ENCODE data around the gene COL27A1.
A peak's percentile ranks its signal among the peaks of the same experiment; 100 is the strongest.

The COL27A1 gene

DNA sequence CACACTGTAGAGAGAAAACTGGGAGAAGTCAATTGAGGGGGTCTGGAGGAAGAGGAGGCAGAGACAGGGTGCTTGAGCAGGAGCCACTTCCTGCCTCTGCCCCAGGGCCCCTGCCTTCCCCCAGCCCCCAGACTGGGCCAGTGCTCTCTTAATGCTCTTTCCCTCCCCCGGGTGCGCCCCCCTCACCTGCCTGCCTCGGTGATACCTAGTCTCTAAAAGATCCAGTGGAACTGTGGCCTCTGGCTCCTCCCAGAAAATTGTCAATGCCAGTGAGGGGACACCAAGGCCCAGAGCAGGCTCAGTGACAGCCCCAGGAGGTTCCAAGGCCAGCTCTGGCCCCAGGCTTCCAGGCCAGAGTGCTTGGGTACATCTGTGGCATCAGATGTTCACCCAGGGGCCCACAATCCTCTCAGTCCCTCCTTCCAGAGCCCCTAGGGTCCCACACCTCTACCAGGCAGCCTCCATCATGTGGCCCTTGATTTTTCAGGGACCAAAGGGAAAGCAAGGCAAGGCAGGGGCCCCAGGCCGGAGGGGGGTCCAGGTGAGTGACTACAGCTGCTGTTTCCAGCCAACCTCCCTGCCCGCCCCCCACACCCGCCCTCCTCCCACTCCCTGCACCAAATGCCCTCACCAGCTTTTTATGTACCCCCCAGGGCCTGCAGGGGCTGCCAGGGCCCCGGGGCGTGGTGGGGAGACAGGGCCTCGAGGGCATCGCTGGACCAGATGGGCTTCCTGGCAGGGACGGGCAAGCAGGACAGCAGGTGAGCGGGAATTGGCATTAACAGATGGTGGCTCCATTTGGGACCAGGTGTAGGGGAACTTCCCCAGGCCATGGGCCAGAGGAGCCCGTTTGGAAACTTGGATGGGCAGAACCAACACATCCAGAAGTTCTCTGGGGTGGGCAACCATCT is 134.5 kb downstream of the COL27A1 start:
- DNase-seq, result no peak

DNA sequence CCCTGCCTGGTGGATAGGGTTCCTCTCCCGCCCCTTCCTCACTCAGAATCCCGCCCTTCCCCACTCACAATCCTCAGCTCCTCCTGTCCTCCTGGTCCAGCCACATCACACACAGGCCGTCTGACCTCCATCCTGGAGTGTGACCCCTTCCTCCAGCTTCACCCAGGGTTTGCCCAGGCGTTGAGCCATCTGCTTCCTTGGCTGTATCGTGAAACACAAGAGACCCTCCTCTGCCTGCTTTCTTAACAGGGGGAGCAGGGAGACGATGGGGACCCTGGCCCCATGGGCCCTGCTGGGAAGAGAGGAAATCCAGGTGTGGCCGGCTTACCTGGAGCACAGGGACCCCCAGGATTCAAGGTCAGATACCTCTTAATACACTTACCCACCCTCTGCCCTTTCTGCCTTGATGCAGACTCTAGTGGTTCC is 135.2 kb downstream of the COL27A1 start:
- DNase-seq, result no peak

DNA sequence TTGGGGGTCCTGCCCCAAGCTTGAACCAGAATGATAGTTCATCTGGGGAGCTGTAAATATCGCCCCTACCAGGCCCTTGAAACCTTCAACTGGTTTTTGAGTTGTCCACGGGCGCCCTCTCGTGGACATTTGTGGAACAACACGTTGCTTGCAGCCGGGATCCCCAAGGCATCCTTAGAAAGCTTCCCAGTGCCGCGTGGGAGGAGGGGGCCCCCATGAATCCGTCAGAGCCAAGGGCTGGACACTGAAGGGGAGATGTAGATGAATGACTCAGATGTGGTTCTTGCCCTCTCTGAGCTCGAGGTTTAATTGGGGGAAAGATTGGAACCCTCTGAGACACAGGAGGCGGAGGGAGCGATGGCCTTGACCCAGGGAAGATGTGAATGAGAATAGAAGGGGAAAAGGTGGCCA is 135.7 kb downstream of the COL27A1 start:
- peak; percentile 83 to 85 for DNase-seq

DNA sequence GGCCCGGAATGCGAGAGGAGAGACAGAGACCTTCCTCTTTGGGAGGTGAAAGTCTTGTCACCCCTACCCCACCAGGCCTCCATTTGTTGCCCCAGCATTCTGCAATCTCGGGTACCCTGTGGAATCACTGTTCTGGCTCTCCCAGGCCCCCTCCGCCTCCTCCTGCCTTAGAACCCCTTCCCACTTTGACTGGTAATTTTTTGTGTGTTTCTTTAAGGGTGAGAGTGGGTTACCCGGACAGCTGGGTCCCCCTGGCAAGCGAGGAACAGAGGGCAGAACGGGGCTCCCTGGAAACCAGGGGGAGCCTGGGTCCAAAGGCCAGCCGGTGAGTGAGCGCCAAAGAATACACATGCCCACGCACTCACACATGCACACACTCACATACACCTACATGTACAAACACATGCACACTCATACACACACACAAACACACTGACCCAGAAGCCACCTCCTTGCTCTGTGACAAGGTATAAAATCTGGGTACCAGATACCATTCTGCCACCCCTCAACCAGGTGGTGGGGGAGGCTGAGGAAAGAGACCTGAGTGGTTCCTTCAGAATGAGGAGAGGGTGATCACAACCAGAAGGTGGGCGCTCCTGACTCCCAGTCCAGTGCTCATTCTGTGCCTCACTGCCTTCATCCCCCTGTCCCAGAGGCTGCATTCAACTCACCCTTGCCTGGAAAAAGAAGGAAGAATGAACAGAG is 136.7 kb downstream of the COL27A1 start:
- no peak for DNase-seq

DNA sequence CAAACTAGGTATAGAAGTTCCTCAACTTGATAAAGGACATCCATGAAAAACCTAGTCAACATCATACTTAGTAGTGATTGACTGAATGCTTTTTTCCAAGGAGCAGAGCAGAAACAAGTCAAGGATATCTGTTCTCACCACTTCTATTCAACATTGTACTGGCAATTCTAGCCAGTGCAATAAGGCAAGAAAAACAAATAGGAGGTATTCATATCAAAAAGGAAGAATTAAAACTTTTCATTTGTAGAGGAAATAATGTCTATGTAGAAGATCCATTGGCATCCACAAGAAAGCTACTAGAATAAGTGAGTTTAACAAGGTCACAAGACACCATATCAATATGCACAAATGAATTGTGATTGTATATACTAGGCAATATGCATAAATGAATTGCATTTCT is 139.3 kb downstream of the COL27A1 start:
- no peak for DNase-seq

DNA sequence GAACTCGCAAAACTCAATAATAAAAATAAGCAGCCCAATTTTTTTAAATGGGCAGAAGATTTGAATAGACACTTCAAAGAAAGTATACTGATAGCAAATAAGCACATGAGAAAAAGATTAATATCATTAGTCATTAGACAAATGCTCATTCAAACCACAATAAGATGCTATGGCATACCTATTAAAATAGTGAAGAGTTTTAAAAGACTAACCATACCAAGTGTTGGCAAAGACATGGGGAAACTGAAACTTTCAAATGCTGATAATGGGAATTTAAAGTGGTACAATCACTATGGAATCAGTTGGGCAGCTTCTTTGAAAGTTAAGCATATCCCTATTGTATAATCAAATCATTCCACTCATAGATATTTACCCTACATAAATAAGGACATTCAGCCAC is 141.0 kb downstream of the COL27A1 start:
- DNase-seq, result no peak

DNA sequence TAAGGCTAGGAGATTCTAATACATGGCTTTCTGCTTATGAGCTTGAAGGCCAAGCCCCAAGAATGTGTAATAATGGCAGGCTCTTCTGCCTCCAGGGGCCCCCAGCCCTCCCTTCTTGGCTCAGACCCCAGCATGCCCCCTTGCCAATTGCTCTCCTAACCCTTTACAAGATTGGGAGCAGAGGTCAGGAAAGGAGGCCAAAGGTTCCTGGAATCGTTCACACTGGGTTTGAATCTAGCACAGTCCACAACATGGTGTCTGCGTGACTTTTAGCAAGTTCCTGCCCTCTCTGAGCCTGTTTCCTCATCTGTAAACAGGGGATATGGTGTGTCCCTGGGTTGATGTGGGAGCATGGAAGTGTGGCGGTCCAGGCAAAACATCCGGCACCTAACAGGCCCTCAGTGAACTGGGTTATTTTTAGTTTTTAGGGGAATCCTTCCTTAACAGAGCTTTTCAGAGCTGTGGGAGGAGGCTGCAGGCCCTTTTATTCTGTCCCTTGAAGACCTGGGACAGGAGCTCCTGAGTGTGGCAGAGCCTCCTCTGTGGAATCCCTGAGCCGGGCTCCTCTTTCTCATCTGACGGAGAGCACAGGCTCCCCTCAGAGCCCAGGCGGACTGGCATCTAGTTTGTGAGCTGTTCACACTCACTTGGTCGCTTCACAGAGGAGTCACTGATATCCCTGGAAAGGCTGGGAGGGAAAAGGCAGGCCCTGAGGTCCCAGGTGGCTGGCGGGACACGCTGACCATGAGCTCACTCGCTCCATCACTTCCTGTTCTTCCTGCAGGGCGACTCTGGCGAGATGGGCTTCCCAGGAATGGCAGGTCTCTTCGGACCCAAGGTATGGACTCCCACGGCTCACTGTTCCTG is 144.2 kb downstream of the COL27A1 start:
- DNase-seq, result peak in 1 of 2 experiments; percentile 11

DNA sequence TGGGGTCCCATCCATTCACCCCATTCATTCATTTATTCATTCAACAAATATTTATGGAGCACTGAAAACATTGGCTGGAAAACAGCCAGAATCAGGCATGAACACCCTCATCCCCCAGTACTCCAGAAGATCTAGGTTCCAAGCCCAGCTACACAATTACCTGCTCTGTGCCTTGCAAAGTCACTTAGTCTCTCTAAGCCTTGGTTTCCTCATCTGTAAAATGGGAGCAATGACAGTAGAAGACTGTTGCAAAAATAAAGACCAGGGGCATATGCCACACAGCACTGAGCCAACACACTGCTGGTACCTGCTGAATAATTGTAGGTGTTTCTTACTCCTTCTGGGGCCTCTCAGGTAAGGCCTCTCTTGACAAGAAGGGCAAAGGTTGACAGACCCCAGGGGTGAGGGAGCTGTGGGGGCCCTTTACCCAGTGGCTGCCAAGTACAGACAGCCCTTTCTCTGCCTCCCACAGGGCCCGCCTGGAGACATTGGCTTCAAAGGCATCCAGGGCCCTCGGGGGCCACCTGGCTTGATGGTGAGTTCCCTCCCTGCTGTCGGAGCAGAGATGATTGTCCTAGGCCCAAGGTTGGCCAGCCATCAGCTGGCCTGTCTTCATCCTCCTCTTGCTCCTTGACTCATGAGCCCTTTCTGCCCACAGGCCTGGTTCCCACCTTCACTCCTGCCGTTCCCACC is 145.0 kb downstream of the COL27A1 start:
- peak; percentile 11 to 14 for DNase-seq

DNA sequence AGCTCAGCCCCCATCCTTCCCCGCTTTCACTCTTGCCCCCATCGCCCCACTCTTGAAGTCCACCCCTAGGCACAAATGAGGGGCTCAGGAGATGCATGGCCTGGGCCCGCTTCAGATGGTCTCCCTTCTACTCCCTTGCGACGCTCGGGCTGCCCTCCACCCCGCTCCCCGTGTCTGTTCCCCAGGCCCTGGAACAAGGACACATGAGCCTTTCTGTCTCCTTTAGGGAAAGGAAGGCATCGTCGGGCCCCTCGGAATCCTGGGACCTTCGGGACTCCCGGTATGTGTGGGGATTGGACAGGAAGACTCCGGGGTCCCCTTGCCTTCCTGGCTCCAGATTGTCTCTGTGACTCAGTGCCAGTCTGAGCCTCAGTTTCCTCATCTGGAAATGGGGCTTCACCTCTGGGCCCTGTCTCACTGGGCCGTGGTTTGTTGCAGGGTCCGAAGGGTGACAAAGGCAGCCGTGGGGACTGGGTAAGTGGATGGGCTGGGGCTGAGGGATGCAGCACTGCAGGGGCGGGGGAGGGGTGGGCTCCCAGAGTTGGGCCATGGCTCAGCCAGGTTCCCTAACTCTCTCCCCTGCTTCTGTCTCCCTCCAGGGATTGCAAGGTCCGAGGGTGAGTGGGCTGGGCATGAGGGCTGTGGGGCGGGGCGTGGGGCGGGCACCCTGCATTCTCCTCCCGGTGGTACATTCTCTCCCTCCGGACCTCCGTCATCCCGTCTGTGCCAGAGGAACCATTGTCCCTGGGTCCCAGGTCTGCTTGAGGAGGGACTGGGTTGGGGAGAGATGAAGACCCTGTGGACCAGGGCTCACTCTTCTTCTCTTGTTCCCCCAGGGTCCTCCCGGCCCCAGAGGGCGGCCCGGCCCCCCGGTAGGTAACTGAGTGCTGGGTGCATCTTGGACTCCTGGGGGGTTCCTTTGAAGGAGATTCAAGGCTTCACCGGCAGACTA is 145.8 kb downstream of the COL27A1 start:
- DNase-seq, result peak; percentile 3 to 5

DNA sequence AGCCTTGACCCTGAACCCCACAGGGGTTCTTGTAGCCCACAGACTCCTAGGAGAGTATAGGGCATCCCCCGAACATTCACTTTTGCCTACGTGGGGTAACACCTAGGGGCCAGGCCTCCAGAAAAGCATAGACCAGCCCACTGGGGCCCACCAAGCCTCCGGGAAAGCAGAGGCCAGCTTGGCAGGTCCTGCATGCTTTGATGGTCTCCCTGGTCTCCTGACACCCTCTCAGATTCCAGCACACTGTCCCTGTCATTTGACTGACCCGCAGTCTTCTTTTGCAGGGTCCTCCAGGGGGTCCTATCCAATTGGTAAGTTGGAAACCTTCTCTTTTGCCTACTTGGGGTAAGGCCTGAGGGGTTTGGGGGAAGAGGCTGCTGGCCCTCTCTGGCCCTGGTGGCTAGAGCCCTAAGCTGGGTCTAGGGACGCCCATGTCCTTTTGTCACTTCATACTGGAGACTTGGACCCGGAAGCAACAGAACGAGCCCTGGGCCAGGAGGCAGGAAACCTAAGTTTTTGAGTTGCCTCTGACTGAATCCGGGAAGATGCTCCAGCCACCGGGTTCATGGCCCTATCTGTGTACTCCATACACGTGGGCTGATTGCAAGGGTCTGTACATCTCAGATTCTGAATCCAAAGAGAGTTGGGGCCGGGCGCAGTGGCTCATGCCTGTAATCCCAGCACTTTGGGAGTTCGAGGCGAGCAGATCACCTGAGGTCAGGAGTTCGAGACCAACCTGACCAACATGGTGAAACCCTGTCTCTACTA is 146.6 kb downstream of the COL27A1 start:
- DNase-seq, result peak; percentile 5 to 10

DNA sequence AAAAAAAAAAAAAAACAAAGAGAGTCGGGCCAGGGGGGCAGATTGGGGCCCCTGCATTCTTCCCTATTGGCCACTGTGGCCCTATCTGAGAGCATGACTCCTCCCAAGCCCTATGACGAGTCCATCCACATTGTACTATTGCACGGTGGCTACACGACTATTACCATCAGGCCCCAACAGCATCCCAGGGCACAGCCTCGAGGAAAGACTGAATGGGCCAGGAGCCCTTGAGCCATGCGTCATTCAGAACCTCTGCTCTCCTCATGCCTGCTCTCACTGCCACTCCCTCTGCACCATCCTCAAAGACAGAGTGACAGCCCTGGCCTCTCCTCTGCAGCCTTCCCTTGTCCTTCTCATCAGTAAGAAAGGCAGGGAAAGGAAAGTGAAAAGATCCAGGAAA is 147.4 kb downstream of the COL27A1 start:
- DNase-seq, result peak in 1 of 2 experiments; percentile 4

DNA sequence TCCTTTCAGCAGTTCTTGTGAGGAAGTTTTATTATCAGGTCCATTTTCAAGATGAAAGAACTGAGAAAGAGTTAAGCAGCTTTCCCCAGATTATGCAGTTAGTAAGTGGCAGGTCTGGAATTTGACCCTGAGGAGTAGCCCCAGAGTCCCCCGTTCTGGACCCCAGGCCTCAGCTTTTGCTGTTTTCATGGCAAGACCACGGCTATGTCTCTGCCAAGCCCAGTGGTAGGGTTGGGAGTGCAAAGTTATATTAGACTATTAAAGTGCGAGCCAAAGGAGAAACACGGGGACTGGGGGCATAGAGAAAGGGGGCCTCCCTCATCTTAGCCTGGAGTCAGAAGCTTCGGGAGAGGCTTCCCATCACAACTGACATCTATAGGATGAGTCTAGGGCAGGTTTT is 148.2 kb downstream of the COL27A1 start:
- peak; percentile 2 to 8 for DNase-seq

DNA sequence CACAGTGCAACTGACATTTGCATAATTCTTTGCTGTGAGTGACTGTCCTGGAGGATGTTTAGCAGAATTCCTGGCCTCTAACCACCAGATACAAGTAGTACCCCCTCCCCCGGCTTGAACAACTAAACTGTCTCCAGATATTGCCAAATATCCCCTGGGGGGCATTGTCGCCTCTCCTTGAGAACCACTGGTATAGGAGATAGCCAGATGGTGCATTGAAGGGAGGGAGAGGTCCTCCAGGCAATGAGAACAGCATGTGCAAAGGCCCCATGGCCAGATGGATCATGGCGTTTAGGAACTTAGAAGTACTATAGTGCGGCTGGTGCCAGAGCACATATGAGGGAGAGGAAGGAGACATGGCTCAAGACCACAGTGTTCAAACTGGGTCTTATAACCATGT is 148.6 kb downstream of the COL27A1 start:
- peak; percentile 11 to 13 for DNase-seq

DNA sequence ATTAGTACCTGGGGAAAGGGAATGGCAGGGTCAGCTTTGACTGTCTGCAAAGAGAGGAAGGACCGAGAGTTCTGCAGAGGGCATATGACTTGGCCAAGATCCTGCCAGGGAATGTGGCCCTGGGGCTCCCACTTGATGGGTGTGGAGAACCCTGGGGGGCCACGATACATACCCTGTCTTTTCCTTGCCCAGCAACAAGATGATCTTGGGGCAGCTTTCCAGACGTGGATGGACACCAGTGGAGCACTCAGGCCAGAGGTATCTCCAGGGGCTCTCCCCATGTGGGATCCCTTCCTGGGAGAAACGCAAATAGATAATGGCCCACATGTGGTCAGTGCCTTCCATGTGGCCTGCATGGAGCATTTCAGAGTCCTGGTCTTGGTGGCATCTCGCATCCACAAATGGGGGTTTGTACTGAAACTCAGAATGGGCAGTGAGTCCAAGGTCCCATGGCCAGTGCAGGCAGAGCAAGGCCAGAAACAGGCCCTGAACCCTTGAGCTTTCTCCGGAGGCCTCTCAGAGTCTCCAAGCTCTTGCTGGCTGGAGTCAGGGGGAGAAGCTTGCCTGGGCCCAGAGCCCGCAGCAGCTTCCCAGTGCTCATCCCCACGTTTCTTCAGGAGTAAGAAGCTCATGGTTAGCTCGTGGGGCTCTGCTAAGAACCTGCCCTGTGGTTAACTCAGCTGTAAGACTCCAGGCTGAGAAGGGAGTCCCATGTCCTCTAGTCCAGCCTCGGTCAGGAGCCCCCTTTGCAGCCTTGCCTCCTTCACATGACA is 149.3 kb downstream of the COL27A1 start:
- peak; percentile 12 to 14 for DNase-seq

DNA sequence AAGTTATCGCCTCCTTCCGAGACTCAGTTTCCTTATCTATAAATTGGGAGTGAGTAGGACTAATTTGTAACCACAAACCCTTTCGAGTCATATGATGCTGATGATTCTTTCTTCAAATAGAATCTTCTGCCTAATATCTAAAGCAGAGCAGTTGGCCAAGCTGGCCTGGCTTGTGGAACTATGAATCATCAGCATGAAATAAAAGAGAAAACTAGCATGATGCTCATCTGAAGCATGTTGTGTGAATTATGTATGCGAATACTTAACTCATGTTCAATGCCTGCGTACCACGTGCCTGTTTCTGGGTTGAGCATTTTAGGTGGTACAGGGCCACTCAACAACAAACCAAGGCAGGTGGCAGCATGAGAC is 152.5 kb downstream of the COL27A1 start:
- peak in 1 of 2 experiments; percentile 4 for DNase-seq

DNA sequence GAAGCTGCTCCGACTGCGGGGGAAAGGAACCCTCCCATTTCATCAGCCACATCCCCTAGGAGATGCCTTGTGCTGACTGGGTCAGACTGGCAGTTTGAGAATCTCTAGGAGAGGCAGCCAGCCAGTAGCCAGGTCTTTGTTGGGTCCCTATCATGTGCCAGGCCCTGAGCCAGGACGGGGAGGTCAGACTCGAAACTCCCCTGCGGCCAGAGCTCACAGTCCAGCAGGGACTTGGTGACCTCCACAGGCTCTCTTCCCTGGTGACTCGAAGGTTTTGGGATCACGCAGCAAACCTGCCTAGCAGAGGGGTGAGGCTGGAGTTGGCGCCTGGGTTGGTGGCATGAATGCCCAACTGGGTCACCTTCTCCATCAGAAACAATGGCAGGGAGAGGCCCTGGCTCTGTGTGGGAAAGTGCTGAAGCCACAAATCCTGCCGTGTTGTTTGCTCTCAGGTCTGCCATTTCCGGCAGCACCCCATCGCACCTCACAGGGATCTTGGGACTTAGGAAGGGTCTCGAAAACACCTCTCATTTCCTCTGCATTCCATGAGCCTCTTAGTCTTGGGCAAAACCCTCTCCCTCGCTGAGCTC is 153.1 kb downstream of the COL27A1 start:
- peak; percentile 5 to 10 for DNase-seq

DNA sequence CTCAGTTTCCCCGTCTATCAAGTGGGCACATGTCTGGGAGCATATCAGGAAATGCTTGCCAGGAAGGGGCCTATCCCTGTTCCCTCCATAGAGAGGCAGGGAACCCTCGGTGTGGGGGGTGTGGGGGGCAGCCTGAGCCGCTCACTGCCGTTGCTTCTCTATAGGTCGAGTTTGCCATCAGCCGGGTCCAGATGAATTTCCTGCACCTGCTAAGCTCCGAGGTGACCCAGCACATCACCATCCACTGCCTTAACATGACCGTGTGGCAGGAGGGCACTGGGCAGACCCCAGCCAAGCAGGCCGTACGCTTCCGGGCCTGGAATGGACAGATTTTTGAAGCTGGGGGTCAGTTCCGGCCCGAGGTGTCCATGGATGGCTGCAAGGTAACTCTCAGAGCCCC is 153.8 kb downstream of the COL27A1 start:
- DNase-seq, result peak; percentile 2 to 5

DNA sequence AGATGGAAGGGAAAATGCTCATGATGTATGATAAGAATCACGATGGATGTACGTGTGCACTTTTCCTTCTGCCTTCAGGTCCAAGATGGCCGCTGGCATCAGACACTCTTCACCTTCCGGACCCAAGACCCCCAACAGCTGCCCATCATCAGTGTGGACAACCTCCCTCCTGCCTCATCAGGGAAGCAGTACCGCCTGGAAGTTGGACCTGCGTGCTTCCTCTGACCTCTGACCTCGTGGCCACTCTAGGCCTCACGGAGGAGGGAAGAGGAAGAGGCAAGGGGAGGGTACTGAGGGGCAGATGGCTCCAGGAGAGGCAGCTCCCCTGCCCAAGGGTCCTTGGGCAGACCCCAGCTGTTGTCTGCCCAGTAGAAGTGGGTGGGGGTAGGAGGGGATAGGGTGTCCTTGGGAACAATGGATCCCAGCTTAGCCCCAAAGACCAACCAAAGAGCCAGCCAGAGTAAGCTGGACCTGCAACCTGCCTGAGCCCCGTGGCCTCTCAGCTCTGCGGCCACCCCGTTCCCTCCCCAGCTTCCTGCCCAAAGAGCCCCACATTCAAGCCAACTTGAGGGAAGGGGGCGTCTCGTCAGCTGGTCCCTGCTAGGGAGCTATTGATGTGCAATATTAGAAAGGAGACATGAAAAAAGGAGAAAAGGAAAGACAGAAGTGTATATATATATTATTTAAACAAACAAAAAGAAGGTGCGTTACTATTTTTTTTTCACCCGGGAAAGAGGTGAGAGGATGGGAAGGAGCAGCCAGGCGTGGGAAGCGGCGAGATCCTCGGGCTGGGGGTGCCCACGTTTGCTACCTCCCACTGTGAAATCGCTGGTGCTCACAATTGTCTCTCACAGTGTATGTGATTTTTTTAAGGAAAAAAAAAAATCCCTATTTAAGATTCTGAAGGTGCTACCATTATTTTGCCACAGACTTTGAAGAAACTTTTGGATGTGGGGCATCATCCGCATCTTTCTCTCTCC is 155.4 kb downstream of the COL27A1 start:
- peak; percentile 3 to 10 for DNase-seq
